Spleen (tissue), 11 donors: Measurements from ENCODE around the gene HSPA12A. TPM values are rescaled to one million over a fixed set of nuclear protein-coding genes. Genes with fewer than 3 reads are reported as not detected.

Experiments used
- DNase-seq: peaks from one replicate; pipeline ENCODE4 v3.0.0-alpha.2; 2020
- H3K27ac ChIP-seq, 8 donors: fragments of 200-600 bp; sonication (generic) in 7 of 8; 1 replicate in 4 of 8; 2 replicates in 4 of 8; pipeline versions ENCODE4 v1.5.0 to v1.8.0; 2016 to 2021; ENCODE audit warnings: inconsistent platforms in 4 of 8, mild to moderate bottlenecking in 4 of 8, moderate library complexity in 1 of 8
- H3K27me3 ChIP-seq, 7 donors: fragments of 200-600 bp; sonication (generic) in 6 of 7; replicated peaks in 1 of 7; 1 replicate in 4 of 7; 2 replicates in 3 of 7; pipeline versions ENCODE4 v1.5.0 to v1.8.0; 2016 to 2021; ENCODE audit warnings: inconsistent platforms in 3 of 7, mild to moderate bottlenecking in 1 of 7
- H3K36me3 ChIP-seq, 6 donors: fragments of 200-600 bp; sonication (generic) in 5 of 6; 1 replicate in 4 of 6; 2 replicates in 2 of 6; pipeline versions ENCODE4 v1.5.0 to v1.8.0; 2016 to 2021; ENCODE audit warnings: inconsistent platforms in 2 of 6
- H3K4me1 ChIP-seq, 6 donors: fragments of 200-600 bp; sonication (generic) in 5 of 6; 1 replicate in 3 of 6; 2 replicates in 3 of 6; pipeline versions ENCODE4 v1.5.0 to v1.8.0; 2016 to 2021; ENCODE audit warnings: inconsistent platforms in 3 of 6
- H3K4me3 ChIP-seq, 8 donors: fragments of 200-600 bp; sonication (generic) in 7 of 8; 1 replicate in 4 of 8; 2 replicates in 4 of 8; pipeline versions ENCODE4 v1.5.0 to v1.8.0; 2016 to 2021; ENCODE audit warnings: inconsistent platforms in 4 of 8, mild to moderate bottlenecking in 4 of 8, moderate library complexity in 2 of 8
- H3K9me3 ChIP-seq, 8 donors: fragments of 200-600 bp; sonication (generic) in 7 of 8; 1 replicate in 4 of 8; 2 replicates in 4 of 8; pipeline versions ENCODE4 v1.5.0 to v1.8.0; 2016 to 2021; ENCODE audit warnings: inconsistent platforms in 4 of 8
- CTCF ChIP-seq, 11 experiments: fragments of 200-600 bp in 7 of 11; fragments of 450-650 bp in 4 of 11; sonication (generic) in 4 of 11; IDR thresholded peaks in 8 of 11; conservative IDR thresholded peaks in 3 of 11; 1 replicate in 7 of 11; 2 replicates in 4 of 11; pipeline versions ENCODE4 v1.4.0 to v1.8.0; 2016 to 2021; ENCODE audit warnings: antibody characterized with exemption in 11 of 11, inconsistent platforms in 4 of 11, mild to moderate bottlenecking in 1 of 11
- POLR2A ChIP-seq, 3 donors: fragments of 450-650 bp; IDR thresholded peaks; one replicate each; pipeline ENCODE4 v1.5.1; 2017; ENCODE audit warnings: antibody characterized with exemption in 3 of 3, mild to moderate bottlenecking in 1 of 3
- POLR2AphosphoS5 ChIP-seq, 3 donors: sonication (generic); formaldehyde crosslinking; IDR thresholded peaks; one replicate each; pipeline ENCODE4 v1.5.1; 2017; ENCODE audit warnings: antibody characterized with exemption in 3 of 3
- WGBS, 5 donors: extraction: QIAGEN DNeasy Blood & Tissue Kit in 3 of 5; methylation state at CpG; one replicate each; pipeline versions ENCODE4 v1.1.5 to v1.1.7; 2013 to 2018; 5-methylcytosine and 5-hydroxymethylcytosine counted together
- intact Hi-C: fragments of 100-400 bp; cut with DNase I; formaldehyde crosslinking; loops from one replicate; pipeline ENCODE4 v1.15.0; 2023; ENCODE audit warnings: low total_unique reads
- polyA plus RNA-seq, 3 donors: library from polyadenylated mRNA; stranded (reverse); fragments of 200-250 nt; gene quantifications; one replicate each; pipeline ENCODE4 v1.2.1, GENCODE V29; 2013
- total RNA-seq, 7 donors: library from RNA; depleted of rRNA in 3 of 7; stranded (reverse); fragments of >200 nt in 3 of 7; fragmentation: NEBNext Ultra II Directional in 4 of 7; extraction: Animal tissue kit (Norgen Biotek cat#: 25700) in 4 of 7; gene quantifications; one replicate each; pipeline versions ENCODE4 v1.1.0 to v1.2.1, GENCODE V29; 2016 to 2021
- donor health status: healthy with polysubstance abuse.
- donor health status: DM: no; HTN: no; CAD: no; lungs with moderate emphysema.
- donor health status: DM: no; HTN: no; CAD: no.
- donor health status: Bipolar disorder and iron deficiency.
- donor health status: healthy.
- donor health status: DM: no; HTN: no; CAD: no.
- donor health status: DM: yes; HTN: yes; CAD: no.

Gene HSPA12A
- total and polyA plus RNA-seq, 10 donors, result 1.5 to 16.5 (median 6.9) TPM

DNA sequence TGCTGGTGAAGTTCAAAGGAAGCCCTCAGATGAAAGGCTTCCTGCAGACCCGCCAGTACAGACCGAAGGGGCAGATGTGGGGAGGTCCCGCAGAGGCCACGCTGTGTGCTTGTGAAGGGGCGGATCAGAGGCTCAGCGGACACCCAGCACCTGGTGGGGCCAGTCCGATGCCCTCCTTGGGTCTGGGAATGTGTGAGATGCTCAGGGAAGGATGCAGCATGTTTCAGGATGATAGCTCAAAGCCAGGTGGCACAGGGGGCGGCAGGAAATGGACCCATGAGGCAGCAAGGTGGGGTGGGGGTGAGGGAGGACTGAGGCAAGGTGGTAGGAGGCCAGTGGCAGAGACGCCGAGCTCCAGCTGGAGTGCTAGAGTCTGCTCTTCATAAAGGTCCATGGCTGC lies 27.9 kb upstream of the HSPA12A start:
- WGBS, 5 donors, result 69 to 92% (median 76%) methylated on average over 10 of the region's 10 CpGs
- peaks cover 0 to 2% (median 0%) of the 10 kb centered on the region in 8 donors for H3K9me3 ChIP-seq
- H3K36me3 ChIP-seq, result no peaks in the 10 kb centered on the region
- peak overlapping the region in 3 of 8 donors; percentile 57 to 68 (median 58) for H3K27ac ChIP-seq
- intact Hi-C loops, result no loop called here
- peaks cover 0 to 29% (median 0%) of the 10 kb centered on the region in 7 donors for H3K27me3 ChIP-seq
- no peak for DNase-seq
- peaks cover 0 to 32% (median 3%) of the 10 kb centered on the region in 6 donors for H3K4me1 ChIP-seq
- no peak overlapping the region for H3K4me3 ChIP-seq
- TF ChIP-seq POLR2A (IDR thresholded peaks at IDR 0.05) (no peak), CTCF (IDR thresholded peaks at IDR 0.05 in 8 of 11, conservative IDR thresholded peaks at IDR 0.05 in 3 of 11) (no peak), POLR2AphosphoS5 (IDR thresholded peaks at IDR 0.05) (no peak)

GRCh38 chr10:116769791-116770190 lies 27.4 kb upstream of the HSPA12A start:
- peaks cover 0 to 7% (median 0%) of the 10 kb centered on the region in 8 donors for H3K9me3 ChIP-seq
- peaks cover 0 to 32% (median 3%) of the 10 kb centered on the region in 6 donors for H3K4me1 ChIP-seq
- 89 to 94% (median 92%) methylated on average over 7 to 8 of the region's 8 CpGs for WGBS, 5 donors
- no peak for DNase-seq
- peaks cover 0 to 27% (median 0%) of the 10 kb centered on the region in 7 donors for H3K27me3 ChIP-seq
- TF ChIP-seq POLR2A (IDR thresholded peaks at IDR 0.05) (no peak), POLR2AphosphoS5 (IDR thresholded peaks at IDR 0.05) (no peak), CTCF (IDR thresholded peaks at IDR 0.05 in 8 of 11, conservative IDR thresholded peaks at IDR 0.05 in 3 of 11) (no peak)
- H3K27ac ChIP-seq, result no peak overlapping the region
- intact Hi-C loops, result no loop called here
- no peaks in the 10 kb centered on the region for H3K36me3 ChIP-seq
- H3K4me3 ChIP-seq, result no peak overlapping the region

- no peak for TF ChIP-seq POLR2A (IDR thresholded peaks at IDR 0.05)
- no peak for TF ChIP-seq CTCF (IDR thresholded peaks at IDR 0.05 in 8 of 11, conservative IDR thresholded peaks at IDR 0.05 in 3 of 11)
- TF ChIP-seq POLR2AphosphoS5 (IDR thresholded peaks at IDR 0.05), result no peak
- Histone ChIP-seq H3K9me3 (peaks cover 0 to 11% (median 0%) of the 10 kb centered on the region in 8 donors), H3K36me3 (no peaks in the 10 kb centered on the region), H3K4me1 (peaks cover 0 to 32% (median 3%) of the 10 kb centered on the region in 6 donors), H3K27ac (no peak overlapping the region), H3K27me3 (peaks cover 0 to 27% (median 0%) of the 10 kb centered on the region in 7 donors), H3K4me3 (no peak overlapping the region)
- no peak for DNase-seq
- 75 to 84% (median 76%) methylated on average over 5 to 7 of the region's 7 CpGs for WGBS, 5 donors
- intact Hi-C loops, result no loop called here
These were observed 27.0 kb upstream of the HSPA12A start for GRCh38 chr10:116769368-116769767.

DNA sequence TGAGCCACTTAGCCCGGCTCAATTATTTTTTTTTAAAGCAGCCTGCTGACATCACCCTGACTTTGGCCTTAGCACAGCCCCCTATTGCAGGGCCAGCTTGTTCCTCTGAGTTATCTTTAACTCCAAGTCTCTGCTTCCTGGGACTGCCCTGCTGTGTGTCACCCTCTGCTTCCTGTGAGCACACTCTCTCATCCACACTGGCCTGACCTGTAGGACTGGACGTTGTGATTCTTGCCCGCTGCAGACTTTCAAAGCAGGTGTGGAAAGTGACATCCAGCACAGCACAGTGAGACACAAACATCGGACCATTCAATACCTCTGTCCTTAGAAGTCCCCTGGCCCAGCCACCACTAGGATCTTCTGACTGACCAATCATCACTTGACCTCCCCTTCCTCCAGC lies 26.4 kb upstream of the HSPA12A start:
- no peak overlapping the region for H3K4me3 ChIP-seq
- no peaks in the 10 kb centered on the region for H3K36me3 ChIP-seq
- H3K27me3 ChIP-seq, result peaks cover 0 to 27% (median 0%) of the 10 kb centered on the region in 7 donors
- H3K27ac ChIP-seq, result no peak overlapping the region
- H3K4me1 ChIP-seq, result peaks cover 0 to 32% (median 3%) of the 10 kb centered on the region in 6 donors
- DNase-seq, result no peak
- 66 to 77% (median 71%) methylated on average over 4 of the region's 4 CpGs for WGBS, 5 donors
- peaks cover 0 to 12% (median 0%) of the 10 kb centered on the region in 8 donors for H3K9me3 ChIP-seq
- intact Hi-C loops, result no loop called here
- TF ChIP-seq POLR2AphosphoS5 (IDR thresholded peaks at IDR 0.05) (no peak), POLR2A (IDR thresholded peaks at IDR 0.05) (no peak), CTCF (IDR thresholded peaks at IDR 0.05 in 8 of 11, conservative IDR thresholded peaks at IDR 0.05 in 3 of 11) (no peak)
